GM12872 (cell line): Measurements from ENCODE around the gene CCL25.

Experiments
- TF ChIP-seq, protein P1 (sequence below): IDR thresholded peaks from 3 replicates; pipeline ENCODE4 v1.5.1; 2011; ENCODE audit warnings: low read depth, mild to moderate bottlenecking, low read length, moderate library complexity; ENCODE audit not compliant: insufficient read depth

The CCL25 gene, protein sequence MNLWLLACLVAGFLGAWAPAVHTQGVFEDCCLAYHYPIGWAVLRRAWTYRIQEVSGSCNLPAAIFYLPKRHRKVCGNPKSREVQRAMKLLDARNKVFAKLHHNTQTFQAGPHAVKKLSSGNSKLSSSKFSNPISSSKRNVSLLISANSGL

GRCh38 chr19:8052464-8052859 lies at the start of gene CCL25:
TSS of gene CCL25 (plus strand) at chr19:8052760. CDS start at chr19:8053050, 290 bp downstream.
- TF ChIP-seq, protein P1, sequence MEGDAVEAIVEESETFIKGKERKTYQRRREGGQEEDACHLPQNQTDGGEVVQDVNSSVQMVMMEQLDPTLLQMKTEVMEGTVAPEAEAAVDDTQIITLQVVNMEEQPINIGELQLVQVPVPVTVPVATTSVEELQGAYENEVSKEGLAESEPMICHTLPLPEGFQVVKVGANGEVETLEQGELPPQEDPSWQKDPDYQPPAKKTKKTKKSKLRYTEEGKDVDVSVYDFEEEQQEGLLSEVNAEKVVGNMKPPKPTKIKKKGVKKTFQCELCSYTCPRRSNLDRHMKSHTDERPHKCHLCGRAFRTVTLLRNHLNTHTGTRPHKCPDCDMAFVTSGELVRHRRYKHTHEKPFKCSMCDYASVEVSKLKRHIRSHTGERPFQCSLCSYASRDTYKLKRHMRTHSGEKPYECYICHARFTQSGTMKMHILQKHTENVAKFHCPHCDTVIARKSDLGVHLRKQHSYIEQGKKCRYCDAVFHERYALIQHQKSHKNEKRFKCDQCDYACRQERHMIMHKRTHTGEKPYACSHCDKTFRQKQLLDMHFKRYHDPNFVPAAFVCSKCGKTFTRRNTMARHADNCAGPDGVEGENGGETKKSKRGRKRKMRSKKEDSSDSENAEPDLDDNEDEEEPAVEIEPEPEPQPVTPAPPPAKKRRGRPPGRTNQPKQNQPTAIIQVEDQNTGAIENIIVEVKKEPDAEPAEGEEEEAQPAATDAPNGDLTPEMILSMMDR = no peak

DNA sequence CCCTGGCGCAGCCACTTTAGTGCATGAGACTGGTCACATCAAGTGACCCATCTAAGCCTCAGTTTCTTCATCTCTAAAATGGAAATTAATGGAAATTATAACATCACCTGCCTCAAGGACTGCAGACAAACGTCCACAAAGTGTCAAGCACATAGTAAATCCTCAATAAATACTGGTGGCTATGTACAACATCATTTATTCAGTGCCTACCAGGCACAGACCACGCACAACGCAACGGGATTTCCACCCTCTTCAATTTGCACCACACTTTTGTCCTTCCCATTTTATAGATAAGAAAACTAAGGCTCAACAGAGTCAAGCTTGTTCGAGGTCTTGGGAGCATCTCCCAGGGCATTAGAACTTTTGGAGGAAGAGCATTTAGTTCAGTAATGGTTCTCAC lies 48.6 kb upstream of the CCL25 start:
- TF ChIP-seq, protein P1 = no peak

GRCh38 chr19:8004723-8005513 lies 47.6 kb upstream of the CCL25 start:
- TF ChIP-seq, protein P1 = no peak

DNA sequence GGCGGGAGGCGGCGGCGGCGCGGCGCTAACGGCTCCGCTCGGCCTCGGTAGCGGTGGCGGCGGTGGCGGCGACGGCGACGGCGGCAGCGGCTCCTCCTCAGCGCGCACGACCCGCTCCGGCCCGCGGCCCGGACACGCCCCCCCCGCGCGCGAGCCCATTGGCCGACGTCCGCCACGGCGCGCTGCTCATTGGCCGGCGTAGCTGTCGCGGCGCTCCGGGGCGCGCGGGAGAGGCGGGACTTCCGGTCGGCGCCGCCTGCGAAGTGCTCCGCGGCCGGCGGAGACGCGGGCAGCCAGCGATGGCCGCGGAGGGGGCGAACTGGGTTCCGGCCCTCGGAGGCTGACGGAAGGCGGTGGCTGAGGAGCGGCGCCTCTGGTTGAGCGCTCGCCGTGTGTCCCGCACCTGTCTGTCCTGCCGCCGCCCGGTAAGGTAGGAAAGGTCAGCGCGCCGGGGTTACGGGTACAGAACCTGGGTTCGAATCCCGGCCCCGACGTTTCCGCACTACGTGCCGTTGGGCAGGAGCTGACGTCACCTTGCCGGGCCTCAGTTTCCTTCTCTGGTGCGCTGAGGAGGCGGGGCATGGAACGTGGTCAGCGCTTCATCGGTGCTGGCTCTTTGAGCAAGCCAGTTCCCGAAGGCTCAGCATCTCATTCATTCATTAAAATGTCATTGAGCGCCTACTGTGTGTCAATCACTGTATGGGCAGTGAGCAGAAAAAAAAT lies 46.9 kb upstream of the CCL25 start, which contains the start of gene ELAVL1:
ELAVL1 (minus strand) TSS at position 108 of the 723 bp plus-strand sequence. CDS start 13,826 bp downstream, outside the sequence.
- TF ChIP-seq, protein P1 = no peak

- TF ChIP-seq, protein P1 = peak; percentile 76
Measured at GRCh38 chr19:8017808-8018207, 34.8 kb upstream of the CCL25 start.

GRCh38 chr19:8020681-8021080 lies 31.9 kb upstream of the CCL25 start:
- TF ChIP-seq, protein P1 = no peak

GRCh38 chr19:8021374-8021773 lies 31.2 kb upstream of the CCL25 start:
- TF ChIP-seq, protein P1 = no peak
